ENCODE measurements around the gene ARL14EPL. TPM values are rescaled to one million over a fixed set of nuclear protein-coding genes. Genes with fewer than 3 reads are reported as not detected.
"Not testable (repeated sequence)": the region's sequence is repeated elsewhere in the genome, so short reads cannot be mapped to it uniquely, and the experiment has no call there.

ARL14EPL gene
- total RNA-seq, 1 donor from 2014 or later = not detected

- ATAC-seq = no peak
These were observed 26.2 kb downstream of the ARL14EPL start for GRCh38 chr5:116058346-116058936.

GRCh38 chr5:116062352-116062751 is 30.1 kb downstream of the ARL14EPL start:
- ATAC-seq = no peak

GRCh38 chr5:116063950-116064349 is 31.7 kb downstream of the ARL14EPL start:
- no peak for ATAC-seq

DNA sequence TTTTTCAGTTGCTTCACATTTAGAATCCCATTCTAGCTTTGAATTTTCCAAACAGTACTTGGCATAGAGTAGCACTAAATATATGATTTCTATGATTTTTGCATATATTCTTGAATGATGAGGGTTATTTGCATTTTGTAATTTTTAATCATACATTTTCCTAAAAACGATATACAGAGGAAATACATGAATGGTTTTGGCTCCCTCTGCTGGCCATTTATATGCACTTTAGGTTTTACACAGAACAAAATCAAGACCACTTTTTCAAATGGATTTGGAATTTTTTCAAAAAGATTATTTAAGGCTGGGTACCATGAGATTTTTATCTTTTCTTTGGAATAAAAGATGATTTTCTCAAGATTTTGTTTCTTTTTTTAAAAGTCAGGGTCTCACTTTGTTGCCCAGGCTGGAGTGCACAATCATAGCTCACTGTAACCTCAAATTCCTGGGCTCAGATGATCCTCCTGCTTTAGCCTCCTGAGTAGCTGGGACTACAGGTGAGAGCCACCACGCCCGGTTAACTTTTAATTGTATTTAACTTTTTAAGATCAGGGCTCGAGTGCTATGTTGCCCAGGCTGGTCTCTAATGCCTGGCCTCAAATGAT is 35.9 kb downstream of the ARL14EPL start:
- ATAC-seq = no peak

DNA sequence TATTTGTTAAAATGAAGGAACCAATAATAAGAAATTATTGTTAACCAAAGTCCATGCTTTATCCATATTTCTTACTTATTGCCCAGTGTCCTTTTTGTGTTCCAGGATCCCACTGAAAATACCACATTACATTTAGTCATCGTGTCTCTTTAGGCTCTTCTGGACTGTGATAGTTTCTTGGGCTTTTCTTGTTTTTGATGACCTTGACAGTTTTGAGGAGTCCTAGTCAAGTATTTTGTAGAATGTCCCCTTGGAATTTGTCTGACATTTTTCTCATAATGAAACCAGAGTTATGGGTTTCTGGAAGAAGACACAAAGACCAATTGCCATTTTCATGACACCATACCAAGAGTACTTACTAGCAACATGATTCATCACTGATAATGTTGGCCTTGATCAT is 38.9 kb downstream of the ARL14EPL start:
- no peak for ATAC-seq

GRCh38 chr5:116075191-116075831 is 43.0 kb downstream of the ARL14EPL start:
- no peak for ATAC-seq

DNA sequence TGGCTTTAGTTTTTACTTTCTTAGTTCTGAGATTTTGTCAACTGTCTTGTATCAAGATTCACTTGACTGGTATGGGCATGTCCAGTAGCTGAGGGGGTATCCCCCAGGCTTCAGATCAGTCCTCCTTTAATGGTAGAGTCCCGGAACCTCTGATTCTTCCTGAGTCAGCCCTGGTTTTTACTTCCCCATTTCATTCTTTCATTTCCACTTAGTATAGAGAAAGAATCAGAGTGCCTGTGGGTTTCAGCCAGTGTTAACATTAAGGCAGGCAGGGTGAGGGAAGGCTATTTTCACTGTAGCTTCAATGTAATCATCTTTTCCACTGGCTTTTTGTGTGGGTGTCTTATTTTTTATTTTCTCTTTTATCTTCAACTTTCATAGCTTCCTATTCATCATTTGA is 44.2 kb downstream of the ARL14EPL start:
- peak; percentile 45 for ATAC-seq

- ATAC-seq = no peak
These were observed 45.9 kb downstream of the ARL14EPL start for GRCh38 chr5:116078199-116078598.

- peak; percentile 69 for ATAC-seq
These were observed 52.0 kb downstream of the ARL14EPL start for GRCh38 chr5:116084287-116084691.

DNA sequence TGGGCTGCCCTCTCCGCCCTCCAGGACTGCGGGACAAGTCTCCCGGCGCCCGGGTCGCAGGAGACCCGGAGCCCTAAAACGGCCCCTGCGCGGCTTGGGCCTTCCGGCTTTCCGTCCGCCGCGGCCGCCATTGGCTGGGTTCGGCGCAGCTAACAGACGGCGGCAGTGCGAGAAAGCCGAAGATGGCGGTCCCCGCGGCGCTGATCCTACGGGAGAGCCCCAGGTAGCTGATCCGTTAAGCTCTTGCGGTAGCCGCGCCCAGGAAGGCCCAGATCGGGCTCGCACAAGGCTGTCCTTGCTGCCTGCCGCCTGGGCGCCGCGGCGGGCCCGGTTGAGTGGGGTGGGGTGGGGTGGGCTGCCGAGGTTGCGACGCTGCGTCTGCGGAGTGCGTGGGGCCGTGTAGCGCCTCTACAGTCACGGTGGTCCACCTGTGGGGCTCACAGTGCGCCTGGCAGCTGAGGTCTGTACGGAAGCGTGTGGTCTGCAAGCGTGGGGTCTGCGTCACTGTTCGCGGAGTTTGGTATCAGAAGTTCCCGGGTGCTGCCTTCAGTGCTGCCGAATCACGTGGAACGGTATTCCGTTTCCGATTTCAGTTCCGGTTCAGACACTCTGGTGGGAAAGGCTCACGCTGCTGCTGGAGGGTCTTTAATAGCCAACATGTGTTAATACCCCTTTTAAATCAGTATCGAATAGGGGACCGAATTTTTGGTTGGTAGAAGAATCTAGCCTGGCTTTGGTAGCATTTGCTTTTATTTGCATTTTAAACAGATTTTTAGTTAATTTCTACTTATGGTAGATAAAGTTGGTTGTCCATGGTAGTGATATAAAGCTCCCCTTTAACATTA is 52.8 kb downstream of the ARL14EPL start, which contains the start of gene COMMD10:
TSS of gene COMMD10 (plus strand) at position 155 of the 845 bp plus-strand sequence.
- ATAC-seq = peak; percentile 90

DNA sequence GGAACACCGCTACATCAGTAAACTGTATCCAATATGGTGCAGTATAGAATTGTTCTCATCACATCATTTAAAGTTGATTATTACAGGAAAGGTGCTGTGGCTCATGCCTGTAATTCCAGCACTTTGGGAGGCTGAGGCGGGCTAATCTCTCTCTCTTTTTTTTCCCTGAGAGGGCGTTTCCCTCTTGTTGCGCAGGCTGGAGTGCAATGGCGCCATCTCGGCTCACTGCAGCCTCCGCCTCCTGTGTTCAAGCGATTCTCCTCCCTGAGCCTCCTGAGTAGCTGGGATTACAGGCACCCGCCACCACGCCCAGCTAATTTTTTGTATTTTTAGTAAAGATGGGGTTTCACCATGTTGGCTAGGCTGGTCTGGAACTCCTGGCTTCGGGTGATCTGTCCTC is 54.0 kb downstream of the ARL14EPL start:
- ATAC-seq = not testable (repeated sequence)

GRCh38 chr5:116088062-116088461 is 55.8 kb downstream of the ARL14EPL start:
- ATAC-seq = no peak

GRCh38 chr5:116090302-116090701 is 58.0 kb downstream of the ARL14EPL start:
- no peak for ATAC-seq

DNA sequence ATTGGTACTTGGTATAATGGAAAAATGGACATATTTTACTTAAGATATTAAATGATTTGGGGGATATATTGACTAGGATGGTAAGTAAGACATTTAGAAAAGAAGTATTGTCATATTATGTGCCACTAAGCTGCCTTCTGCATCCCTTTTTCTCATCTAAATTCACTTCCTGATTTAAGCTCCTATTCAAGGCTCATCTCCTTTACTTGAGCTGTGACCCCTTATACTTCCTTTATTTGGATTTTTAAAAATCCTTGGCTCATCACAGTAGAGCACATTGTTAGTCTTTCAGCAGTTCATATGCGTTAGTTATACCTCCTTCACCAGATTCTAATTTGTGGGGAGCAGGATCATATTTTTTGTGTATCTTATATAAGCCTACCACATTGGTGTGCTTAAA is 59.1 kb downstream of the ARL14EPL start:
- ATAC-seq = no peak

DNA sequence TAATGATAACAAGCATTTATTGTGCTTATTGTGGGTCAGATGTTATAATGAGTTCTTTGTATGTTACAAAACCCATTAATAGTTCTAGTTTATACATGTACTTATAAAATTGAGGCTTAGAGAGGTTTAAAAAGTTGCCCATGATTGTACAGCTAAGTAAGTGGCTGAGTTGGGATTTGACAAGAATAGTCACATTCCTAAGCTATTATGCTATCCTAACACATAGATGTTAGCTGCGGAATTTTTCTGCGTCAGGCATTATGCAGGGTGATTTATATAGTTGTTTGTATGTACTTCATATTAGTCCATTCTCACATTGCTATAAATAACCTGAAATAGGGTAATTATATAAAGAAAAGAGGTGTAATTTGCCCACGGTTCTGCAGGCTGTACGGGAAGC is 65.0 kb downstream of the ARL14EPL start:
- peak; percentile 77 for ATAC-seq

GRCh38 chr5:116098998-116099397 is 66.7 kb downstream of the ARL14EPL start:
- ATAC-seq = no peak

DNA sequence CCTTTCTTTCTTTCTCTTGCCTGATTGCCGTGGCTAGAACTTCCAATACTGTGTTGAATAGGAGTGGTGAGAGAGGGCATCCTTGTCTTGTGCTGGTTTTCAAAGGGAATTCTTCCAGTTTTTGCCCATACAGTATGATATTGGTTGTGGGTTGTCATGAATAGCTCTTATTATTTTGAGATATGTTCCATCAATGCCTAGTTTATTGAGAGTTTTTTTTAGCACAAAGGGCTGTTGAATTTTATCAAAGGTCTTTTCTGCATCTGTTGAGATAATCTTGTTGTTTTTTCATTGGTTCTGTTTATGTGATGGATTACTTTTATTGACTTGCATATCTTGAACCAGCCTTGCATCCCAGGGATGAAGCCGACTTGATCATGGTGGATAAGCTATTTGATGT is 72.7 kb downstream of the ARL14EPL start:
- ATAC-seq = not testable (repeated sequence)

Other genes with a start within 250 kb of the ARL14EPL start
- gene CDO1, start 215.8 kb upstream of the ARL14EPL start, total RNA-seq = 0.20 TPM
- 18.5 TPM for gene ATG12, start 190.9 kb upstream of the ARL14EPL start, total RNA-seq
- 88.6 TPM for gene AP3S1, start 190.5 kb upstream of the ARL14EPL start, total RNA-seq
- gene LVRN, start 70.0 kb upstream of the ARL14EPL start, total RNA-seq = 0.08 TPM
- gene COMMD10, start 52.6 kb downstream of the ARL14EPL start, total RNA-seq = 18.3 TPM